GM08714 (cell line): ENCODE measurements around the gene EXOC2.

ENCODE experiments used
- H3K4me3 ChIP-seq: fragments of 200-500 bp; sonication (Bioruptor generic); 2 replicates; pipeline ENCODE4 v1.5.1; 2014; ENCODE audit warnings: mild to moderate bottlenecking, low read length, inconsistent platforms
- ZNF274 ChIP-seq: IDR thresholded peaks from 2 replicates; pipeline ENCODE4 v1.6.1; 2012; ENCODE audit warnings: mild to moderate bottlenecking, low read depth, low read length

Gene EXOC2

GRCh38 chr6:451336-451735 is 241.6 kb downstream of the EXOC2 start:
- H3K4me3 ChIP-seq = no peak overlapping the region
- no peak for TF ChIP-seq ZNF274

GRCh38 chr6:449486-450419 is 243.2 kb downstream of the EXOC2 start:
- TF ChIP-seq ZNF274 = no peak
- no peak overlapping the region for H3K4me3 ChIP-seq

DNA sequence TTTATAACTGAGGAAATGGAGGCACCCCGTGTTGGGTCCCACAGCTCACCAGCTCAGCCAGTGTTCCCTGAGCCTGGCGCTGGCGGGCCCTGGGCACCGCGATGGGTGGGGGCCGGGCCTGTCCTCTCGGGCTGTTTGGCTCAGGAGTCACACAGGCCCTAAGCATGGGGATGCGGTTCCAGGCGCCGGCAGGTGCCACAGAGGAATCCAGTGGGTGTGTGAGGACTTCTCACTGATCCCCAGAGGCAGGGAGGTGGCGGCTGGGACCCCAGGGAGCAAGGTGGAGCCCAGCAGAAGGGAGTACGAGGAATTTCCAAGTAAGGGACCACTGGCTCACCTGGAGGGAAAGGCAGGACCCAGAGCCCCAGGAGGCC is 243.9 kb downstream of the EXOC2 start:
- no peak overlapping the region for H3K4me3 ChIP-seq
- no peak for TF ChIP-seq ZNF274

- H3K4me3 ChIP-seq = no peak overlapping the region
- no peak for TF ChIP-seq ZNF274
Observed at GRCh38 chr6:448296-449056, 244.5 kb downstream of the EXOC2 start.

DNA sequence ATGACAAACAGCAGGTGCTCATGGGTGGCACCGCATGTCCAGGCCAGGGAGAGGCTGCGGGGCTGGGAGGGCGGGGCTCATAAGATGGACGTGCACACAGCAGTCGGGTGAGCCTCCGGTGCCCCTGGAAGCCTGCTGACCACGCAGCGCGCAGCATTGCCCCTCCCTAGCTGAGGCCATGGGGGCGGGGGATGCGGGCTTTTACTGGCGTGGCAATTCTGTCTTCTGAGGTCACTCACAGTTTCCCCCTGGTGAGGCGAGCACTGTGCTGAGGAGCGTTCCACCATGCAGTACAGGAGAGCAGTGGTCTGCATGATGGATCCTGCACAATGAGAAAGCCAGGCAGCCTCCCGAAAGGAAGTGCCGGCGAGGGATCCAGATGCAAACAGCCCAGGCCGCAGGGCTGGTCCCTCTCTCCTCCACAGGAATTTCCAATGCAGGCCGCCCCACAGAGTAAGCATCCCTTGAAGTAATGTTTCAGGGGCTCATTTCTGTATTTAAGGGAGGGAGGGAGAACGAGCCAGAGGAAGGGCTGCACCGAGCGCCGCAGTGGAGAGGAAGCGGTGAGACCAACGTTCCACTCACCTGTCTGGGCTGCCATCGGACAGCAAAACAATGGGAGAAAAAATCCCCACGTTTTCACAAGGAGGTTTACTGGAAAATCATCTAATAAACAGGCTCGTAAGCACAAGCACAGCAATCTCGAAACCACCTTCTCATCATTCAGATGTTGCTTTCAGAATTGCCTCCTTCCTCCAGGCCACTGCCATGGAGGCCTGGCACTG is 245.4 kb downstream of the EXOC2 start:
- TF ChIP-seq ZNF274 = no peak
- no peak overlapping the region for H3K4me3 ChIP-seq

DNA sequence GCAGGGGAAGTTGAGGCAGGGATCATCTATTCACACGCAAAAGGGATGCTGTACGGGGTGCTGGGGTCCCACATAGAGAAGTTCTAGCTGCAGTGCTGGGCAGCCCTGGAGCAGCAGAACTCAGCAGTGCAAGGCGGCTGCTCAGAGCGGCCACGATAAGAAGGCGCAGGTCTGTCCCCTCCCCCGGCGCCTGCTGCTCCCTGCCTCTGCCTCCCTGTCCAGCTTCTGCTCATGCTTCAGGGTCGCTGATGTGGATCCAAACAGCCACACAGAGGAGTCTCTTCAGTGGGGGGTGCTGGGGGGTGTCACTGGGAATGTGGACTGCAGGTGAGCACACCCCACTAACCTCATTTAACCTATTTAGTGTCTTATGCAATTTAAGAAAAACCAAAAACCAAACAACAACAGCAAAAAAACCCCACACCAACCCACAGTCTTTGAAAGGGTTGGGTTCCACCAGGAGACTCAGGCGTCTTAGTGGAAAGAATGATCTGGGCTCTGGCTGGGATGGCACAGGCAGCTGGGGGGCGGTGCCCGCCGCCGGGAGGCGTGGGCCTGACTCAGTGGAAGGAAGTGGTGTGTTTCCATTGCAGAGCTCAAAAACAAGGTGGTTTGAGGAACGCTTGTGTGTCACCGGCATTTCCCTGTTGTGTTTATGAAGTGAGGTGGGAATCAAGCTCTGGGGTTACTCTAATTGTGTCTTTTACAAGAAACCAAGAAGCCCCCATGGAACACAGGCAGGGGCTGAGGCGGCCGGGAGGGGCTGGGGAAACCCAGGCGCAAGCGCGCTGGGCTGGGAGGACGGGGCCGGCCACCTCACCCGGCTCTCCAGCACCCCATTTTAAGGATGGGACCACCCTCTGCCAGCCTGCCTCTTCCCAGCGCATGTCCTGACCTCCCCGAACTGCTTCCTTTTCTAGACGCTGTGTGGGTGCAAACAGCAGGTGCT is 246.2 kb downstream of the EXOC2 start:
- no peak for TF ChIP-seq ZNF274
- no peak overlapping the region for H3K4me3 ChIP-seq

- TF ChIP-seq ZNF274 = no peak
- no peak overlapping the region for H3K4me3 ChIP-seq
Observed at GRCh38 chr6:445571-446417, 247.1 kb downstream of the EXOC2 start.

DNA sequence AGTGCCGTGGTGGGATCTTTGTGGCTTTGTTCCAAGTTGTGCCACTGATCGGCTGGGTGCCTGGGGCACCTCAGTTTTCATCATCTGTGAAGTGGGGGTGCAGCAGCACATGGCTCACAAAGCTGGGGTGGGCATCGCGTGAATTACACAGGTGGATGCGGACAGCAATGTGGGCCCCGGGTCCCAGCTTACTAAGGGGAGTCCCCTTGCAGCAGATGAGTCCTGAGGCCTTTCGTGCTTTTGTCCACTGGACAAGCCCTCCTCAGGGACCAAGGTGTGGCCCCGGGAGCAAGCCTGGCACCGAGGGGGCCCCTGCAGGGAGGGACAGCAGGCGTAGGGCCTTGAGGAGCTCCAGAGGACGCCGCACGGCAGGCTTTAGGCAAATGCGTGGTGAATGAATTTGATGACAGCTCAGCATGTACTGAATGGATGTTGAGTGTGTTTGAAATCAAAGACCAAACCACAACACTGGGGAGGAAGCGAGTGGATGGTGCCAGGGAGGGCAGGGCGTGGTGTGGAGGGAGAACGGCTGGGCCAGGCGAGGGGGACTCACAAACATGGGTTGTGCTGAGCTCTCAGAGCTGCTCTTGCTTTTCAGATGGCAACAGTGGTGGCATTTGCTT is 248.2 kb downstream of the EXOC2 start:
- H3K4me3 ChIP-seq = no peak overlapping the region
- TF ChIP-seq ZNF274 = no peak

GRCh38 chr6:443621-444159 is 249.2 kb downstream of the EXOC2 start:
- TF ChIP-seq ZNF274 = no peak
- no peak overlapping the region for H3K4me3 ChIP-seq

- no peak for TF ChIP-seq ZNF274
- no peak overlapping the region for H3K4me3 ChIP-seq
Observed at GRCh38 chr6:441126-441920, 251.6 kb downstream of the EXOC2 start.

GRCh38 chr6:439641-440167 is 253.2 kb downstream of the EXOC2 start:
- no peak overlapping the region for H3K4me3 ChIP-seq
- TF ChIP-seq ZNF274 = no peak
